Gastroesophageal sphincter (tissue), 4 donors: Measurements from ENCODE around the gene KHNYN. TPM values are rescaled to one million over a fixed set of nuclear protein-coding genes. Genes with fewer than 3 reads are reported as not detected.

Source experiments
- ATAC-seq: fragments of 150-250 bp; one replicate; pipeline ENCODE4 v1.9.1; 2016; ENCODE audit warnings: mild to moderate bottlenecking, moderate library complexity
- H3K27ac ChIP-seq, 4 donors: fragments of 200-600 bp; sonication (generic) in 3 of 4; 1 replicate in 3 of 4; 2 replicates in 1 of 4; pipeline ENCODE4 v1.5.1; 2016 to 2019
- H3K27me3 ChIP-seq: fragments of 200-600 bp; sonication (generic); one replicate; pipeline ENCODE4 v1.5.1; 2019
- H3K36me3 ChIP-seq, 2 donors: fragments of 200-600 bp; sonication (generic); one replicate each; pipeline ENCODE4 v1.5.1; 2019; ENCODE audit warnings: control low read depth in 1 of 2
- H3K4me1 ChIP-seq, 3 donors: fragments of 200-600 bp; sonication (generic); 1 replicate in 2 of 3; 2 replicates in 1 of 3; pipeline ENCODE4 v1.5.1; 2016 to 2019; ENCODE audit warnings: control low read depth in 2 of 3
- H3K4me3 ChIP-seq, 2 donors: fragments of 200-600 bp; sonication (generic); one replicate each; pipeline ENCODE4 v1.5.1; 2019; ENCODE audit warnings: mild to moderate bottlenecking in 1 of 2, moderate library complexity in 1 of 2
- H3K9me3 ChIP-seq, 3 donors: fragments of 200-600 bp; sonication (generic); one replicate each; pipeline ENCODE4 v1.5.1; 2017 to 2019; ENCODE audit warnings: control low read depth in 2 of 3
- EP300 ChIP-seq: sonication (generic); formaldehyde crosslinking; IDR thresholded peaks from one replicate; pipeline ENCODE4 v1.6.1; 2017; ENCODE audit warnings: antibody characterized with exemption, mild to moderate bottlenecking
- POLR2A ChIP-seq, 2 donors: fragments of 450-650 bp; IDR thresholded peaks; one replicate each; pipeline ENCODE4 v1.6.1; 2017; ENCODE audit warnings: antibody characterized with exemption in 2 of 2, mild to moderate bottlenecking in 2 of 2, moderate library complexity in 1 of 2
- POLR2AphosphoS5 ChIP-seq: sonication (generic); formaldehyde crosslinking; IDR thresholded peaks from one replicate; pipeline ENCODE4 v1.6.1; 2017; ENCODE audit warnings: antibody characterized with exemption
- WGBS, 2 donors: methylation state at CpG; one replicate each; pipeline ENCODE4 v1.1.5; 2018; ENCODE audit warnings: low coverage in 1 of 2; 5-methylcytosine and 5-hydroxymethylcytosine counted together
- total RNA-seq, 4 donors: library from RNA; depleted of rRNA; stranded (reverse); fragments of >200 nt; gene quantifications; one replicate each; pipeline ENCODE4 v1.1.0, GENCODE V29; 2016
- TF ChIP-seq, protein P1 (sequence below), 4 experiments: fragments of 200-600 bp in 2 of 4; fragments of 450-650 bp in 2 of 4; sonication (generic) in 1 of 4; IDR thresholded peaks; one replicate each; pipeline ENCODE4 v1.5.1; 2017 to 2019; ENCODE audit warnings: antibody characterized with exemption in 4 of 4, mild to moderate bottlenecking in 2 of 4, moderate library complexity in 2 of 4

Gene KHNYN
- total RNA-seq, 4 donors from 2014 or later: 50.7 to 68.0 (median 61.3) TPM

DNA sequence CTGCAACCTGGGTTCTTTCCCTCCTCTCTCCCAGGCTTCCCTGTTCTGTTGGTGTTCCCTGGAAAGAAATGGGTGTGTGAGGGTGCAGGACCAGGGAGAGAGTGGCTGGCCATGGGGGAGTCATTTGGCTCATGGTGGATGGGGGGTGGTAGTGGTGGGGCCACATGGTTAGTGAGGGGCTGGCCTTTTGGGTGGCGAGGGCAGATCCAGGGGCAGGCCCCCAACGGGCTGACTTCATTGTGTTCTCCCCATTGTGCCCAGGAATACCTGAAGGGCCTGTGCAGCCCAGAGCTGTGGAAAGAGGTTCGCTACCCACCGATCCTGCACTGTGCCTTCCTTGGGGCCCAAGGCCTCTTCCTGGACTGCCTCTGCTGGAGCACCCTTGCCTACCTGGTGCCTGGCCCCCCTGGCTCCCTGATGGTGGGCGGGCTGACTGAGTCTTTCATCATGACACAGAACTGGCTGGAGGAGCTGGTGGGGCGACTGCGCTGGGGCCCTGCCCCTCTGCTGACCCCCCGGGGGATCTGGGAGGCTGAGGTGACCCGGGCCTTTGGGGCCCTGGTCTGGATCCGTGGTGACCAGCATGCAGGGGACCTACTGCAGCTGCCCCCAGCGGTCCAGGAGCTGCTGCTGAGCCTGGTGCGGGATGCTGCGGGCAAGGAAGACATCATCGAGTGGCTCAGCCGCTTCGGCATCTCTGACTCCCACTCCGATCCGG lies 22.0 kb upstream of the KHNYN start:
- peaks cover 0 to 20% (median 2%) of the 10 kb centered on the region in 3 donors for H3K4me1 ChIP-seq
- no peak overlapping the region for H3K27ac ChIP-seq
- H3K27me3 ChIP-seq: no peaks in the 10 kb centered on the region
- WGBS, 2 donors: no CpG with 5 or more reads among the region's 18 CpGs
- H3K4me3 ChIP-seq: no peak overlapping the region
- no peaks in the 10 kb centered on the region for H3K9me3 ChIP-seq
- no peak for ATAC-seq
- TF ChIP-seq POLR2AphosphoS5: no peak
- TF ChIP-seq, protein P1, sequence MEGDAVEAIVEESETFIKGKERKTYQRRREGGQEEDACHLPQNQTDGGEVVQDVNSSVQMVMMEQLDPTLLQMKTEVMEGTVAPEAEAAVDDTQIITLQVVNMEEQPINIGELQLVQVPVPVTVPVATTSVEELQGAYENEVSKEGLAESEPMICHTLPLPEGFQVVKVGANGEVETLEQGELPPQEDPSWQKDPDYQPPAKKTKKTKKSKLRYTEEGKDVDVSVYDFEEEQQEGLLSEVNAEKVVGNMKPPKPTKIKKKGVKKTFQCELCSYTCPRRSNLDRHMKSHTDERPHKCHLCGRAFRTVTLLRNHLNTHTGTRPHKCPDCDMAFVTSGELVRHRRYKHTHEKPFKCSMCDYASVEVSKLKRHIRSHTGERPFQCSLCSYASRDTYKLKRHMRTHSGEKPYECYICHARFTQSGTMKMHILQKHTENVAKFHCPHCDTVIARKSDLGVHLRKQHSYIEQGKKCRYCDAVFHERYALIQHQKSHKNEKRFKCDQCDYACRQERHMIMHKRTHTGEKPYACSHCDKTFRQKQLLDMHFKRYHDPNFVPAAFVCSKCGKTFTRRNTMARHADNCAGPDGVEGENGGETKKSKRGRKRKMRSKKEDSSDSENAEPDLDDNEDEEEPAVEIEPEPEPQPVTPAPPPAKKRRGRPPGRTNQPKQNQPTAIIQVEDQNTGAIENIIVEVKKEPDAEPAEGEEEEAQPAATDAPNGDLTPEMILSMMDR (IDR thresholded peaks at IDR 0.05): no peak
- no peak for TF ChIP-seq POLR2A (IDR thresholded peaks at IDR 0.05)
- TF ChIP-seq EP300: no peak
- H3K36me3 ChIP-seq: peaks cover 0 to 65% of the 10 kb centered on the region in 2 donors

DNA sequence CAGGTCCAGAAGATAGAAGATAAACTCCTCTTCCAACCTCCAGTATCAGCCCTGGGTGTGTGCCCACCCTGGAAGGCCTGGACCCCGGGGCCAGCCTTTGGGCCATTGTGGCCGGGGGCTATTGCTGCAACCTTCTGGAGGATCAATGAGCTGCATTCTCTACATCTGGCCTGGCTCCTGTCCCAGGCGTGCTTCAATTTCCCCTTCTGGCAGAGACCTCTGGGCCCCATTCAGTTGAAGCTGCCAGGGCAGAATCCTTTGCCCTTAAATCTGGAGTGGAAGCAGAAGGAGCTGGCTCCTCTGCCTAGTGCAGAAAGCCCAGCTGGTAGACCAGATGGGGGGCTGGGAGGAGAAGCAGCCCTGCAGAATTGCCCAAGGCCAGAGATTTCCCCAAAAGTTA lies 21.0 kb upstream of the KHNYN start:
- Histone ChIP-seq H3K36me3 (peaks cover 0 to 75% of the 10 kb centered on the region in 2 donors), H3K4me1 (peaks cover 0 to 10% (median 0%) of the 10 kb centered on the region in 3 donors), H3K9me3 (no peaks in the 10 kb centered on the region), H3K27me3 (no peaks in the 10 kb centered on the region), H3K27ac (no peak overlapping the region), H3K4me3 (no peak overlapping the region)
- no CpG with 5 or more reads among the region's 3 CpGs for WGBS, 2 donors
- TF ChIP-seq, protein P1 (IDR thresholded peaks at IDR 0.05): no peak
- TF ChIP-seq POLR2AphosphoS5 (no peak), POLR2A (IDR thresholded peaks at IDR 0.05) (no peak), EP300 (no peak)
- ATAC-seq: no peak

DNA sequence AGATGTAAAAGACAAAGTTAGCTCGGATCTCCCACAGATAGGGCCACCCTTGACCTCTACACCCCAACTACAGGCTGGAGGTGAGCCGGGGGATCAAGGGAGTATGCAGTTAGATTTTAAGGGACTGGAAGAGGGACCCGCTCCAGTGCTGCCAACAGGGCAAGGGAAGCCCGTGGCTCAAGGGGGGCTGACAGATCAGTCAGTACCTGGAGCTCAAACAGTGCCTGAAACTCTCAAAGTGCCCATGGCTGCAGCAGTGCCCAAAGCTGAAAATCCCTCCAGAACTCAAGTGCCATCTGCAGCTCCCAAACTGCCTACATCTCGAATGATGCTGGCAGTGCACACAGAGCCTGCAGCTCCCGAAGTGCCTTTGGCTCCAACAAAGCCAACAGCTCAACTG lies 20.6 kb upstream of the KHNYN start:
- no peak overlapping the region for H3K4me3 ChIP-seq
- no peak for ATAC-seq
- H3K27me3 ChIP-seq: no peaks in the 10 kb centered on the region
- WGBS, 2 donors: 20% methylated on average over 1 of the region's 6 CpGs; no CpG with 5 or more reads in 1 of the 2 donors
- no peak overlapping the region for H3K27ac ChIP-seq
- peaks cover 0 to 5% (median 0%) of the 10 kb centered on the region in 3 donors for H3K4me1 ChIP-seq
- peaks cover 0 to 80% of the 10 kb centered on the region in 2 donors for H3K36me3 ChIP-seq
- H3K9me3 ChIP-seq: no peaks in the 10 kb centered on the region
- TF ChIP-seq POLR2A (IDR thresholded peaks at IDR 0.05) (no peak), EP300 (no peak), POLR2AphosphoS5 (no peak)
- TF ChIP-seq, protein P1 (IDR thresholded peaks at IDR 0.05): no peak

DNA sequence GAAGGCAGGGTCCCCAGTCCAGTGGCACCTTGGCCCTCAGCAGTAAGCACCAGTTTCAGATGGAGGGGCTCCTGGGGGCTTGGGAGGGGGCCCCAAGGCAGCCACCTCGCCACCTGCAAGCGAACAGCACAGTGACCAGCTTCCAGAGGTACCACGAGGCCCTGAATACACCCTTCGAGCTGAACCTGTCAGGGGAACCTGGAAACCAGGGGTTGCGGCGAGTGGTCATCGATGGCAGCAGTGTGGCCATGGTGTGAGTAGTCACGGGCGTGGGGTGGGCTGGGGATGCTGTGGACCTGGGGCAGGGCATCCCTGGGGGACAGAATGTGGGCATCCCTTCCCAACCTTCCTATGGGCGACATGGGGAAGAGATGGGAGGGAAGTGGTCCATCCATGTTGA lies 19.8 kb upstream of the KHNYN start:
- Histone ChIP-seq H3K4me1 (no peaks in the 10 kb centered on the region), H3K36me3 (peaks cover 0 to 87% of the 10 kb centered on the region in 2 donors), H3K4me3 (no peak overlapping the region), H3K27ac (no peak overlapping the region), H3K27me3 (no peaks in the 10 kb centered on the region), H3K9me3 (no peaks in the 10 kb centered on the region)
- no peak for ATAC-seq
- TF ChIP-seq, protein P1 (IDR thresholded peaks at IDR 0.05): no peak
- TF ChIP-seq POLR2A (IDR thresholded peaks at IDR 0.05) (no peak), EP300 (no peak), POLR2AphosphoS5 (no peak)
- WGBS, 2 donors: 91% methylated on average over 7 of the region's 10 CpGs; no CpG with 5 or more reads in 1 of the 2 donors
